H9 (cell line): Measurements from ENCODE around the gene OIT3. TPM values are rescaled to one million over a fixed set of nuclear protein-coding genes. Genes with fewer than 3 reads are reported as not detected.
"Not testable (repeated sequence)": the region's sequence is repeated elsewhere in the genome, so short reads cannot be mapped to it uniquely, and the experiment has no call there.

Source experiments
- DNase-seq: peaks from one replicate; pipeline ENCODE4 v3.0.0-alpha.2; 2017
- H2AFZ ChIP-seq: one replicate; pipeline ENCODE4 v1.6.1; 2013; ENCODE audit warnings: mild to moderate bottlenecking, low read length, control low read depth, moderate library complexity
- H2AK5ac ChIP-seq: 2 replicates; pipeline ENCODE4 v1.6.1; 2013; ENCODE audit warnings: low read length, control low read depth, mixed read lengths; ENCODE audit not compliant: insufficient read length
- H2BK120ac ChIP-seq: one replicate; pipeline ENCODE4 v1.6.1; 2013; ENCODE audit warnings: low read depth, mild to moderate bottlenecking, low read length, control low read depth, inconsistent platforms; ENCODE audit not compliant: poor library complexity, severe bottlenecking
- H2BK12ac ChIP-seq: 2 replicates; pipeline ENCODE4 v1.6.1; 2013; ENCODE audit warnings: low read length, control low read depth, mixed read lengths, low read depth; ENCODE audit not compliant: insufficient read length
- H2BK15ac ChIP-seq: 2 replicates; pipeline ENCODE4 v1.6.1; 2013; ENCODE audit warnings: low read depth, low read length, control low read depth
- H2BK20ac ChIP-seq: one replicate; pipeline ENCODE4 v1.6.1; 2013; ENCODE audit warnings: low read depth, mild to moderate bottlenecking, low read length, control low read depth, inconsistent platforms; ENCODE audit not compliant: poor library complexity, severe bottlenecking
- H2BK5ac ChIP-seq: 2 replicates; pipeline ENCODE4 v1.6.1; 2013; ENCODE audit warnings: low read length, control low read depth, mixed read lengths; ENCODE audit not compliant: insufficient read length
- H3K14ac ChIP-seq: 2 replicates; pipeline ENCODE4 v1.6.1; 2013; ENCODE audit warnings: low read length, control low read depth; ENCODE audit not compliant: insufficient read depth
- H3K18ac ChIP-seq: 2 replicates; pipeline ENCODE4 v1.6.1; 2013; ENCODE audit warnings: low read depth, mild to moderate bottlenecking, mixed read lengths, low read length, control low read depth; ENCODE audit not compliant: insufficient read length
- H3K23ac ChIP-seq: 2 replicates; pipeline ENCODE4 v1.6.1; 2013; ENCODE audit warnings: low read length, control low read depth, mixed read lengths, low read depth; ENCODE audit not compliant: insufficient read length
- H3K23me2 ChIP-seq: 2 replicates; pipeline ENCODE4 v1.6.1; 2013; ENCODE audit warnings: low read depth, mild to moderate bottlenecking, mixed read lengths, low read length, control low read depth; ENCODE audit not compliant: insufficient read length, poor library complexity, severe bottlenecking
- H3K27ac ChIP-seq: 2 replicates; pipeline ENCODE4 v1.5.1; 2013; ENCODE audit warnings: low read length, control low read depth, mixed read lengths, low read depth; ENCODE audit not compliant: insufficient read length
- H3K27me3 ChIP-seq: 2 replicates; pipeline ENCODE4 v1.6.1; 2013; ENCODE audit warnings: low read length, control low read depth, inconsistent platforms; ENCODE audit not compliant: insufficient read depth
- H3K4ac ChIP-seq: 2 replicates; pipeline ENCODE4 v1.6.1; 2013; ENCODE audit warnings: low read depth, mild to moderate bottlenecking, control low read depth, inconsistent platforms, low read length, moderate library complexity
- H3K4me1 ChIP-seq: 2 replicates; pipeline ENCODE4 v1.6.1; 2013; ENCODE audit warnings: low read length, control low read depth, inconsistent platforms; ENCODE audit not compliant: insufficient read depth
- H3K4me2 ChIP-seq: 2 replicates; pipeline ENCODE4 v1.6.1; 2013; ENCODE audit warnings: low read length, control low read depth, mixed read lengths; ENCODE audit not compliant: insufficient read length, insufficient read depth
- H3K56ac ChIP-seq: 2 replicates; pipeline ENCODE4 v1.6.1; 2013; ENCODE audit warnings: low read depth, mild to moderate bottlenecking, mixed read lengths, low read length, control low read depth; ENCODE audit not compliant: insufficient read length
- H3K79me1 ChIP-seq: 2 replicates; pipeline ENCODE4 v1.6.1; 2013; ENCODE audit warnings: low read depth, mild to moderate bottlenecking, moderate library complexity, low read length, control low read depth, inconsistent platforms; ENCODE audit not compliant: insufficient read depth, poor library complexity, severe bottlenecking
- H3K79me2 ChIP-seq: 2 replicates; pipeline ENCODE4 v1.6.1; 2013; ENCODE audit warnings: low read length, control low read depth, inconsistent platforms; ENCODE audit not compliant: insufficient read depth
- H3K9ac ChIP-seq: 2 replicates; pipeline ENCODE4 v1.6.1; 2013; ENCODE audit warnings: low read length, control low read depth, mixed read lengths; ENCODE audit not compliant: insufficient read length; ENCODE audit errors: extremely low read depth
- H3K9me3 ChIP-seq: one replicate; pipeline ENCODE4 v1.6.1; 2013; ENCODE audit warnings: low read depth, low read length, inconsistent platforms; ENCODE audit not compliant: control insufficient read depth
- H3T11ph ChIP-seq: one replicate; pipeline ENCODE4 v1.6.1; 2013; ENCODE audit warnings: mild to moderate bottlenecking, low read length, control low read depth, inconsistent platforms
- H4K20me1 ChIP-seq: one replicate; pipeline ENCODE4 v1.6.1; 2013; ENCODE audit not compliant: control insufficient read depth, insufficient read length, insufficient read depth
- H4K5ac ChIP-seq: 2 replicates; pipeline ENCODE4 v1.6.1; 2013; ENCODE audit warnings: low read depth, mild to moderate bottlenecking, mixed read lengths, low read length, control low read depth; ENCODE audit not compliant: insufficient read length
- H4K8ac ChIP-seq: replicated peaks from 2 replicates; pipeline ENCODE4 v1.6.1; 2013; ENCODE audit warnings: low read length, control low read depth, mixed read lengths, low read depth; ENCODE audit not compliant: insufficient read length
- H4K91ac ChIP-seq: 2 replicates; pipeline ENCODE4 v1.6.1; 2013; ENCODE audit warnings: low read depth, mild to moderate bottlenecking, moderate library complexity, mixed read lengths, low read length, control low read depth; ENCODE audit not compliant: insufficient read length
- H3K27ac Mint-ChIP-seq, 3 experiments: 2 replicates in 2 of 3; 3 replicates in 1 of 3; pipeline ENCODE4 v1.8.0; 2020 to 2021; ENCODE audit warnings: mixed read lengths in 3 of 3, mild to moderate bottlenecking in 1 of 3, moderate library complexity in 1 of 3
- H3K27me3 Mint-ChIP-seq: 2 replicates; pipeline ENCODE4 v1.8.0; 2021; ENCODE audit warnings: low read depth, mild to moderate bottlenecking, moderate library complexity, mixed read lengths
- H3K36me3 Mint-ChIP-seq, 3 experiments: 2 replicates in 2 of 3; 3 replicates in 1 of 3; pipeline ENCODE4 v1.8.0; 2020 to 2021; ENCODE audit warnings: low read depth in 3 of 3, mixed read lengths in 3 of 3; ENCODE audit not compliant: insufficient read depth in 1 of 3
- H3K4me1 Mint-ChIP-seq, 2 experiments: 2 replicates each; pipeline ENCODE4 v1.8.0; 2020; ENCODE audit warnings: mixed read lengths in 2 of 2
- H3K4me3 Mint-ChIP-seq, 2 experiments: 2 replicates in 1 of 2; 3 replicates in 1 of 2; pipeline ENCODE4 v1.8.0; 2020 to 2021; ENCODE audit warnings: mild to moderate bottlenecking in 2 of 2, mixed read lengths in 2 of 2, moderate library complexity in 1 of 2
- H3K9me3 Mint-ChIP-seq, 2 experiments: 2 replicates in 1 of 2; 3 replicates in 1 of 2; pipeline ENCODE4 v1.8.0; 2020; ENCODE audit warnings: mild to moderate bottlenecking in 2 of 2, mixed read lengths in 2 of 2, moderate library complexity in 1 of 2
- WGBS: extraction: QIAGEN DNeasy Blood & Tissue Kit; methylation state at CpG from one replicate; pipeline ENCODE4 v1.1.7; 2013; ENCODE audit warnings: missing lambda C conversion rate, low lambda C conversion rate, mixed read lengths; ENCODE audit not compliant: insufficient read length; ENCODE audit errors: extremely low coverage; 5-methylcytosine and 5-hydroxymethylcytosine counted together
- total RNA-seq: library from RNA; stranded (reverse); gene quantifications from 2 replicates; pipeline ENCODE4 v1.2.1, GENCODE V29; 2021
- TF ChIP-seq, protein P1 (sequence below): fragments of 200-600 bp; sonication (generic); conservative IDR thresholded peaks from 3 replicates; pipeline ENCODE4 v1.8.0; 2021; ENCODE audit warnings: antibody characterized with exemption, mild to moderate bottlenecking

OIT3 gene
- total RNA-seq, 1 experiment from 2014 or later = not detected

DNA sequence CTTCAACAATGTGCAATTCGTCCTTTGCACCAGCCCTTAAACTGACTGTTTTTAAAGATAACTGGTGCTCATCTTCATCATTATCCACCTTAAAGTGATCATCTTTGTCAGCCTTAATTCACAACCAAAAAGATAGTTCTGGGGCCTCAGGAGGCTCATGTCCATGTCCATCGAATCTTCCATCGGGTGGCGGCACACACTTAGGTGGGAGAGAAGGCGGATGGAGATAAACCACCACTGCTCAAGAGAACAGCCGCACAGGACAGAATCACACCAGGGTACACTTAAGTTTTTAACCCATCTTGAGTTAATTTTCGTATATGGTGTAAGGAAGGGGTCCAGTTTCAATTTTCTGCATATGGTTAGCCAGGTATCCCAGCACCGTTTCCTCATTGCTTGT lies 24.8 kb downstream of the OIT3 start:
- H4K91ac ChIP-seq = no peak overlapping the region
- peaks cover 0 to 3% (median 0%) of the 10 kb centered on the region in 3 experiments; a peak in 3 of 7 replicates for H3K36me3 Mint-ChIP-seq
- no peak overlapping the region for H2BK120ac ChIP-seq
- H4K5ac ChIP-seq = no peak overlapping the region
- H3K14ac ChIP-seq = no peak overlapping the region
- no CpG with 5 or more reads among the region's 8 CpGs for WGBS
- no peak overlapping the region for H3K18ac ChIP-seq
- no peak overlapping the region for H4K8ac ChIP-seq
- no peak overlapping the region for H2BK20ac ChIP-seq
- H3K4me1 ChIP-seq = peaks cover 1% of the 10 kb centered on the region; the same call in 1 of the 2 replicates
- H3K4me3 Mint-ChIP-seq = no peak overlapping the region
- no peak overlapping the region for H3K56ac ChIP-seq
- no peak overlapping the region for H3T11ph ChIP-seq
- no peaks in the 10 kb centered on the region; the same call in 1 of the 2 replicates for H3K27me3 Mint-ChIP-seq
- TF ChIP-seq, protein P1, sequence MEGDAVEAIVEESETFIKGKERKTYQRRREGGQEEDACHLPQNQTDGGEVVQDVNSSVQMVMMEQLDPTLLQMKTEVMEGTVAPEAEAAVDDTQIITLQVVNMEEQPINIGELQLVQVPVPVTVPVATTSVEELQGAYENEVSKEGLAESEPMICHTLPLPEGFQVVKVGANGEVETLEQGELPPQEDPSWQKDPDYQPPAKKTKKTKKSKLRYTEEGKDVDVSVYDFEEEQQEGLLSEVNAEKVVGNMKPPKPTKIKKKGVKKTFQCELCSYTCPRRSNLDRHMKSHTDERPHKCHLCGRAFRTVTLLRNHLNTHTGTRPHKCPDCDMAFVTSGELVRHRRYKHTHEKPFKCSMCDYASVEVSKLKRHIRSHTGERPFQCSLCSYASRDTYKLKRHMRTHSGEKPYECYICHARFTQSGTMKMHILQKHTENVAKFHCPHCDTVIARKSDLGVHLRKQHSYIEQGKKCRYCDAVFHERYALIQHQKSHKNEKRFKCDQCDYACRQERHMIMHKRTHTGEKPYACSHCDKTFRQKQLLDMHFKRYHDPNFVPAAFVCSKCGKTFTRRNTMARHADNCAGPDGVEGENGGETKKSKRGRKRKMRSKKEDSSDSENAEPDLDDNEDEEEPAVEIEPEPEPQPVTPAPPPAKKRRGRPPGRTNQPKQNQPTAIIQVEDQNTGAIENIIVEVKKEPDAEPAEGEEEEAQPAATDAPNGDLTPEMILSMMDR = no peak
- no peak overlapping the region for H3K4ac ChIP-seq
- H2BK15ac ChIP-seq = no peak overlapping the region
- H3K9me3 Mint-ChIP-seq = peaks cover 0 to 11% of the 10 kb centered on the region in 2 experiments; a peak in 4 of 5 replicates
- no peak for DNase-seq
- no peaks in the 10 kb centered on the region for H3K79me1 ChIP-seq
- no peaks in the 10 kb centered on the region for H4K20me1 ChIP-seq
- no peak overlapping the region for H2BK5ac ChIP-seq
- no peak overlapping the region for H3K27ac ChIP-seq
- H2AK5ac ChIP-seq = no peak overlapping the region
- H3K4me1 Mint-ChIP-seq = peaks cover under 1% of the 10 kb centered on the region in 2 experiments; a peak in 2 of 4 replicates
- no peaks in the 10 kb centered on the region for H3K23me2 ChIP-seq
- no peaks in the 10 kb centered on the region for H3K27me3 ChIP-seq
- no peak overlapping the region for H2BK12ac ChIP-seq
- H3K79me2 ChIP-seq = no peaks in the 10 kb centered on the region
- H3K4me2 ChIP-seq = no peak overlapping the region
- H3K9ac ChIP-seq = no peak overlapping the region
- H3K27ac Mint-ChIP-seq = no peak overlapping the region
- H3K9me3 ChIP-seq = no peaks in the 10 kb centered on the region
- no peak overlapping the region for H2AFZ ChIP-seq
- H3K23ac ChIP-seq = no peak overlapping the region

DNA sequence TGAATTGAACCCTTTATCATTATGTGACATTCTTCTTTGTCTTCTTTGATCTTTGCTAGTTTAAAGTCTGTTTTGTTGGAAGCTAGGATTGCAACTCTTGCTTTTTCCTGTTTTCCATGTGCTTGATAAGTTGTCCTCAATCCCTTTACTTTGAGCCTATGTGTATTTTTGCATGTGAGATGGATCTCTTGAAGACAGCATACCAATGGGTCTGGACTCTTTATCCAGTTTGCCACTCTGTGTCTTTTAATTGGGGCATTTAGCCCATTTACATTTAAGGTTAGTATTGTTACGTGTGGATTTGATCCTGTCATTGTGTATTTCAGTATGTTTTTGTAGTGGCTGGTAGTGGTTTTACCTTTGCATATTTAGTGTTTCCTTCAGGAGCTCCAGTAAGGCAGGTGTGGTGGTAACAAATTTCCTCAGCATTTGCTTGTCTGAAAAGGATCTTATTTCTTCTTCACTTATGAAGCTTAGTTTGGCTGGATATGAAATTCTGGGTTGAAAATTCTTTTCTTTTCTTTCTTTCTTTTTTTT lies 27.7 kb downstream of the OIT3 start:
- H2BK15ac ChIP-seq, H3K27me3 Mint-ChIP-seq, H2BK20ac ChIP-seq, H2BK12ac ChIP-seq, H3K23ac ChIP-seq, H3K9me3 ChIP-seq, H4K20me1 ChIP-seq, H3K27ac Mint-ChIP-seq, H2AK5ac ChIP-seq, H3K14ac ChIP-seq, H2BK5ac ChIP-seq, H3K56ac ChIP-seq, H3K4ac ChIP-seq, H3K27ac ChIP-seq, H3K27me3 ChIP-seq, H3K4me1 Mint-ChIP-seq, H2AFZ ChIP-seq, H3K4me2 ChIP-seq, H3K9ac ChIP-seq, H3K18ac ChIP-seq, H3T11ph ChIP-seq, H3K4me1 ChIP-seq, H3K79me1 ChIP-seq, H4K91ac ChIP-seq, H3K79me2 ChIP-seq, H2BK120ac ChIP-seq, H4K5ac ChIP-seq, H3K4me3 Mint-ChIP-seq, H4K8ac ChIP-seq, H3K36me3 Mint-ChIP-seq, DNase-seq, H3K23me2 ChIP-seq: not testable (repeated sequence)
- no CpG with 5 or more reads among the region's 1 CpG for WGBS
- H3K9me3 Mint-ChIP-seq = peaks cover 0 to 11% of the 10 kb centered on the region in 2 experiments; a peak in 4 of 5 replicates
